SH-SY5Y (cell line): ENCODE measurements around the gene ATP2B2.

Source experiments
- GATA2 ChIP-seq: IDR thresholded peaks from 2 replicates; pipeline ENCODE4 v1.6.1; 2011; ENCODE audit warnings: mild to moderate bottlenecking, low read depth, low read length
- GATA3 ChIP-seq: IDR thresholded peaks from 2 replicates; pipeline ENCODE4 v1.6.1; 2011; ENCODE audit warnings: low read depth, mild to moderate bottlenecking, low read length, moderate library complexity

DNA sequence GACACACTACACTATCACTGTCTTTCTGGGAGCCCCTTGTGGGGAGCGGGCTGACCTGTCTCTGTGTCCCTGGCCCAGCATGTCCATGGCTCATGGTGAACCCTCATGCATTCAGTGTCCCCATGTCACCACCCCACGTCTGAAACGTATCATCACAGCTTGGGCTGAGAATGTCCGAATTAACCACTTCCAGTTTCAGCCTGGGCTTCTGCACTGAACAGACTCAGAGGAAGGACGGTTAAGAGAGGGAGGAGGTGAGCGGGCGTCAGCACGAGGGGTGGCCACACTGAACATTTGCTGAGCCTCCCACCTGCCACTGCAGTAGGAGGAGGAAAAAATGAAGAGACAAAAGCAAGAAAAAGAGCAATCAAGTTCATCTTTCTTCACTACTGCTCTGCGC, 30.5 kb downstream of the ATP2B2 start:
- TF ChIP-seq GATA3 (no peak), GATA2 (no peak)
